ENCODE measurements around the gene DOCK10. TPM values are rescaled to one million over a fixed set of nuclear protein-coding genes. Genes with fewer than 3 reads are reported as not detected.

DOCK10 gene
- total and polyA plus RNA-seq, 2 donors (not counting 1 experiment from before 2014, with no cell fraction given): 49.5 to 139 TPM

DNA sequence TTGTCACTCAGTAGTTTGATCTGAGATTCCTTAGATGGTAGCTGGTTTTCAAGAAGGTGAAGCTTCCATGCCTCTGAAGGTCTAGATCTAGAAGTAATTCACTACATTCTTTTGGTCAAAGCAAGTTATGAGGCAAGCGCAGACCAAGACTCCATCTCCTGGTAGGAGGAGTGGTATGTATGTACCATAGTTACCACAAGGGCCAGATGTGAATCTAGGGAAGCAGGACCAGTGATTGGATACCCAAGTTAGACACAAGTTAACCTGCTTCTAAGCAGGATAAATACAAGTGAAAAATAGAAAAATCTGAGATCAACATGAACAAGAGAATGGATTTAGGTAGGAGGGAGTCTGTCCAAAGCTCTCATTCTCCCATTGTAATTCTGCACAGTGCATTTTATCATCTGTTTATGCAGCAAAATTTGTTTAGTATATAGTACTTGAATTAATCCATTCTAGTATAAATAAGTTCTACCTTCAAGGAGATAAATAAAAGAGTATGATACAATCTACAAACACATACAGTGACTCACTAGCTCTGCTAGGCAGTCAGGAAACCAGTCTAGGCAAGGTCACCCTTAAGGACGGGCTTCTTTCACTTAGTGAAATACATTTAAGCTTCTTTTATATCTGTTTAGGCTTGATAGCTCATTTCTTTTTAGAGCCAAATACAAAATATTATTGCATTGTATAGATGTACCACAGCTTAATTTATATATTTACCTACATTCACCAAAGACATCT lies 14.2 kb upstream of the DOCK10 start:
- Histone ChIP-seq H2AFZ (ENCODE audit: insufficient read depth, low read depth, low read length, poor library complexity, severe bottlenecking) (no peak overlapping the region), H3K27ac (ENCODE audit: low read length in 2 of 2) (no peak overlapping the region)
- no peaks in the 10 kb centered on the region for H3K27me3 Mint-ChIP-seq

DNA sequence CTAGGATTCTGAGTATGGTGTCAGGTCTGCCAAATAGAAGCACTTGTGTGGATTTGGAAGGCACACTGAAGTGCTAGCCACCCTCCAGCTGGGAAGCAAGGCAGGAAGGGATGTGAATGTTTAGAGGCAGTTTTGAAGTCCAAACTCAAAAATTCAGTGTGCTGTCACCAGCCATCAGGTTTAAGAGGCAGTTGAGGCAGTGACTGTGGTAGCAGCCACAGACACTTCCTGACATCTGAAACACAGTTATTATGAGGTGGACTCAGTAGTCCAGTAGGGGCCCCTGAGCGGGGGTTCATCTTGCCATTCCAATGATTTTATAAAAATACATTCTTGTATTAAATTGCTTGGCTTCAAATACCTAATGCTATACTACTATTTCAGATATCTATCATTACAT lies 13.4 kb upstream of the DOCK10 start:
- no peak for TF ChIP-seq EZH2 (IDR thresholded peaks at IDR 0.05; ENCODE audit: borderline replicate concordance, insufficient read depth, low read depth, low read length, poor library complexity, severe bottlenecking)
- TF ChIP-seq, protein P1, sequence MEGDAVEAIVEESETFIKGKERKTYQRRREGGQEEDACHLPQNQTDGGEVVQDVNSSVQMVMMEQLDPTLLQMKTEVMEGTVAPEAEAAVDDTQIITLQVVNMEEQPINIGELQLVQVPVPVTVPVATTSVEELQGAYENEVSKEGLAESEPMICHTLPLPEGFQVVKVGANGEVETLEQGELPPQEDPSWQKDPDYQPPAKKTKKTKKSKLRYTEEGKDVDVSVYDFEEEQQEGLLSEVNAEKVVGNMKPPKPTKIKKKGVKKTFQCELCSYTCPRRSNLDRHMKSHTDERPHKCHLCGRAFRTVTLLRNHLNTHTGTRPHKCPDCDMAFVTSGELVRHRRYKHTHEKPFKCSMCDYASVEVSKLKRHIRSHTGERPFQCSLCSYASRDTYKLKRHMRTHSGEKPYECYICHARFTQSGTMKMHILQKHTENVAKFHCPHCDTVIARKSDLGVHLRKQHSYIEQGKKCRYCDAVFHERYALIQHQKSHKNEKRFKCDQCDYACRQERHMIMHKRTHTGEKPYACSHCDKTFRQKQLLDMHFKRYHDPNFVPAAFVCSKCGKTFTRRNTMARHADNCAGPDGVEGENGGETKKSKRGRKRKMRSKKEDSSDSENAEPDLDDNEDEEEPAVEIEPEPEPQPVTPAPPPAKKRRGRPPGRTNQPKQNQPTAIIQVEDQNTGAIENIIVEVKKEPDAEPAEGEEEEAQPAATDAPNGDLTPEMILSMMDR (IDR thresholded peaks at IDR 0.05): no peak
- Histone ChIP-seq H4K20me1 (ENCODE audit: control insufficient read depth, insufficient read depth, low read length, poor library complexity, severe bottlenecking) (no peaks in the 10 kb centered on the region), H3K9ac (ENCODE audit: low read length) (no peak overlapping the region), H3K79me2 (ENCODE audit: control insufficient read depth, insufficient read depth, low read length) (no peaks in the 10 kb centered on the region), H3K9me3 (ENCODE audit: control extremely low read depth in 1 of 3, control insufficient read depth in 2 of 3, insufficient read depth in 1 of 3, low read length in 2 of 3) (peaks cover 0 to 4% (median 3%) of the 10 kb centered on the region in 3 donors), H3K36me3 (replicated peaks in 1 of 2; ENCODE audit: control extremely low read depth in 1 of 2, control insufficient read depth in 1 of 2, extremely low read depth in 1 of 2, insufficient read depth in 2 of 2, low read length in 1 of 2) (no peaks in the 10 kb centered on the region), H3K4me2 (replicated peaks; ENCODE audit: low read depth, low read length, poor library complexity, severe bottlenecking) (no peak overlapping the region), H3K27ac (ENCODE audit: low read length in 2 of 2) (no peak overlapping the region), H2AFZ (ENCODE audit: insufficient read depth, low read depth, low read length, poor library complexity, severe bottlenecking) (no peak overlapping the region), H3K4me3 (ENCODE audit: control extremely low read depth in 1 of 5, extremely low read depth in 1 of 5, insufficient read depth in 1 of 5, low read depth in 2 of 5, low read length in 4 of 5) (no peak overlapping the region), H3K4me1 (ENCODE audit: control insufficient read depth in 2 of 2, insufficient read depth in 2 of 2, low read length in 2 of 2) (peaks cover 4 to 6% of the 10 kb centered on the region in 2 donors), H3K27me3 (replicated peaks in 1 of 4; ENCODE audit: control extremely low read depth in 1 of 4, control insufficient read depth in 3 of 4, insufficient read depth in 4 of 4, low read length in 3 of 4) (no peaks in the 10 kb centered on the region)
- CTCF ChIA-PET: interaction anchor here (0.6 to 0.9 kb wide), 2 partner anchors 15 to 17 kb away, joined by 3 read pairs; no protein-coding TSS in a partner anchor
- no CpG with 5 or more reads among the region's 1 CpG for WGBS (ENCODE audit: insufficient coverage)
- POLR2A ChIA-PET: no interaction called here
- H3K9me3 Mint-ChIP-seq (ENCODE audit: insufficient read depth): no peaks in the 10 kb centered on the region
- DNase-seq: no peak
- no peak for ATAC-seq (ENCODE audit: low read depth)
- H3K27ac Mint-ChIP-seq: no peak overlapping the region
- intact Hi-C loops (cut with micrococcal nuclease): no loop called here
- H3K4me3 Mint-ChIP-seq: no peak overlapping the region
- peaks cover 8% of the 10 kb centered on the region for H3K4me1 Mint-ChIP-seq
- no peaks in the 10 kb centered on the region for H3K27me3 Mint-ChIP-seq

More for the DNA sequence above, 14.2 kb upstream of the DOCK10 start:
- POLR2A ChIA-PET: no interaction called here
- intact Hi-C loops (cut with micrococcal nuclease): no loop called here
- H3K27ac Mint-ChIP-seq: no peak overlapping the region
- H3K9me3 Mint-ChIP-seq (ENCODE audit: insufficient read depth): no peaks in the 10 kb centered on the region
- H3K36me3 ChIP-seq (replicated peaks in 1 of 2; ENCODE audit: control extremely low read depth in 1 of 2, control insufficient read depth in 1 of 2, extremely low read depth in 1 of 2, insufficient read depth in 2 of 2, low read length in 1 of 2): no peaks in the 10 kb centered on the region
- CTCF ChIA-PET: interaction anchor here (0.9 kb wide), 1 partner anchor 16 kb away, joined by 3 read pairs; no protein-coding TSS in a partner anchor
- no peaks in the 10 kb centered on the region for H4K20me1 ChIP-seq (ENCODE audit: control insufficient read depth, insufficient read depth, low read length, poor library complexity, severe bottlenecking)
- H3K4me1 Mint-ChIP-seq: peaks cover 8% of the 10 kb centered on the region
- H3K4me3 ChIP-seq (ENCODE audit: control extremely low read depth in 1 of 5, extremely low read depth in 1 of 5, insufficient read depth in 1 of 5, low read depth in 2 of 5, low read length in 4 of 5): no peak overlapping the region
- peaks cover 4 to 6% of the 10 kb centered on the region in 2 donors for H3K4me1 ChIP-seq (ENCODE audit: control insufficient read depth in 2 of 2, insufficient read depth in 2 of 2, low read length in 2 of 2)
- no peak overlapping the region for H3K4me2 ChIP-seq (replicated peaks; ENCODE audit: low read depth, low read length, poor library complexity, severe bottlenecking)
- no peaks in the 10 kb centered on the region for H3K79me2 ChIP-seq (ENCODE audit: control insufficient read depth, insufficient read depth, low read length)
- WGBS (ENCODE audit: insufficient coverage): 80% methylated on average over 1 of the region's 2 CpGs
- no peak for TF ChIP-seq EZH2 (IDR thresholded peaks at IDR 0.05; ENCODE audit: borderline replicate concordance, insufficient read depth, low read depth, low read length, poor library complexity, severe bottlenecking)
- TF ChIP-seq, protein P1 (IDR thresholded peaks at IDR 0.05): no peak
- peaks cover 0 to 4% (median 3%) of the 10 kb centered on the region in 3 donors for H3K9me3 ChIP-seq (ENCODE audit: control extremely low read depth in 1 of 3, control insufficient read depth in 2 of 3, insufficient read depth in 1 of 3, low read length in 2 of 3)
- no peaks in the 10 kb centered on the region for H3K27me3 ChIP-seq (replicated peaks in 1 of 4; ENCODE audit: control extremely low read depth in 1 of 4, control insufficient read depth in 3 of 4, insufficient read depth in 4 of 4, low read length in 3 of 4)
- no peak overlapping the region for H3K4me3 Mint-ChIP-seq
- no peak for DNase-seq
- ATAC-seq (ENCODE audit: low read depth): no peak
- no peak overlapping the region for H3K9ac ChIP-seq (ENCODE audit: low read length)
